NB4 (cell line): ENCODE measurements around the gene PHF2.

Source experiments
- CTCF ChIP-seq: IDR thresholded peaks from one replicate; pipeline ENCODE4 v1.5.1; 2012; ENCODE audit warnings: low read depth, low read length
- MAX ChIP-seq: IDR thresholded peaks from 2 replicates; pipeline ENCODE4 v1.6.1; 2011; ENCODE audit warnings: low read depth, low read length
- MYC ChIP-seq: IDR thresholded peaks from 2 replicates; pipeline ENCODE4 v1.6.1; 2011; ENCODE audit warnings: low read depth, low read length
- POLR2A ChIP-seq: IDR thresholded peaks from 2 replicates; pipeline ENCODE4 v1.6.1; 2011; ENCODE audit warnings: mild to moderate bottlenecking; ENCODE audit not compliant: insufficient read length; ENCODE audit errors: extremely low read depth

DNA sequence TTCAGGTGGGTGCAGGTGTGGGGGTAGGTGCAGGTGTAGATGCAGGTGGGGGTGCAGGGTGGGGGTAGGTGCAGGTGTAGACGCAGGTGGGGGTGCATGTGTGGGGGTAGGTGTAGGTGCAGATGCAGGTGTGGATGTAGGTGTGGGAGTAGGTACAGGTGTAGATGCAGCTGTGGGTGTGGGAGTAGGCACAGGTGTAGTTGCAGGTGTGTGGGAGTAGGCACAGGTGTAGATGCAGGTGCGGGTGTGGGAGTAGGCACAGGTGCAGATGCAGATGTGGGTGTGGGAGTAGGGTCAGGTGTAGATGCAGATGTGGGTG, 94.6 kb downstream of the PHF2 start:
- TF ChIP-seq CTCF: no peak
- no peak for TF ChIP-seq POLR2A
- no peak for TF ChIP-seq MYC
- TF ChIP-seq MAX: no peak
